Right ventricle myocardium superior (tissue), 1 donor: Measurements from ENCODE around the gene C12orf60. TPM values are rescaled to one million over a fixed set of nuclear protein-coding genes. Genes with fewer than 3 reads are reported as not detected.

Experiments
- ATAC-seq: fragments of 200-7000 bp; cut with Tn5 transposase; one replicate; pipeline ENCODE4 v1.9.1; 2020; ENCODE audit warnings: mild to moderate bottlenecking; ENCODE audit not compliant: poor library complexity
- DNase-seq: peaks from one replicate; pipeline ENCODE4 v3.0.0-alpha.2; 2020
- intact Hi-C: fragments of 100-400 bp; cut with DNase I; formaldehyde crosslinking; loops from one replicate; pipeline ENCODE4 v1.11.2; 2022
- total RNA-seq: library from RNA; stranded (reverse); fragmentation: NEBNext Ultra II Directional; extraction: Animal tissue kit (Norgen Biotek cat#: 25700); gene quantifications from one replicate; pipeline ENCODE4 v1.2.1, GENCODE V29; 2021
- donor health status: DM: no; HTN: yes; CAD: no; lungs with severe emphysema.

The C12orf60 gene
- total RNA-seq, 1 donor from 2014 or later: 1.6 TPM

DNA sequence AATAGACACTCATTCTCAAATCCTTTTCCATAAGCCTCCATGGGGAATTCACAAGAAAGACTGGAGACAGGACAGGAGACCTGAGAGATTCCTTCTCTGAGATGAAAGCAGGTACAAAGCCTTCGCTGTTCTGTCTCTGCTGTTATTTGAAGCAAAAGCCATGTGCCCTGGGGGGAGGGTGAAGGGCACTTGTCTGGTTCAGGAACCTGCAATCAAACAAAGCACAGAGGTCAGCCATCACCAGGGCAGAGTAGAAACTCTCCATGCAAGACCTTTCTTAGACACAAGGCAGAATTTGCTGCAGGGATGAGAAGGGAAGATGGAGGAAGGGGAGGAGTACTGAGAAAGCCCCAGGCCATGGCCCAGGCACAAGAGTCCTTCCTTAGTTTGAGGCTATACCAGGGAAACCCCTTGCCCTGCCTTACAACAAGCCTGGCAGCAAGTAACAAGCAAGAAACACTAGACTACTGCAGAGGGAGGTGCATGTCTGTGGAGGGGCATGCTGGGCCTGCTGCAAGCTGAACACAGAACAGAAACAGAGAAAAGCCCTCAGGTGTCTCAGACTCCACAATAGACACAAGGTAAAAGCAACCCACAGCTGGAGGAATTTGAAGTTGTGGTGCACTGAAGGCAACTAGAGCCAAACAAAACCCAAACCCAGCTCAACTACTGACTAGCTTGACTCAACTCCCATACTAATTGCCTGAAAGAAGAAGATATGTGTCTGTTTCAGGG lies 47.6 kb downstream of the C12orf60 start:
- ATAC-seq (no peak), DNase-seq (no peak)
- intact Hi-C loops: loop anchor here (5.0 kb wide), 1 partner anchor 36 kb away; the partner anchor contains the start of gene MGP

GRCh38 chr12:14852880-14853279 lies 49.4 kb downstream of the C12orf60 start:
- no peak for ATAC-seq
- no peak for DNase-seq
- intact Hi-C loops: loop anchor here (5.0 kb wide), 1 partner anchor 34 kb away; the partner anchor contains the start of gene MGP

DNA sequence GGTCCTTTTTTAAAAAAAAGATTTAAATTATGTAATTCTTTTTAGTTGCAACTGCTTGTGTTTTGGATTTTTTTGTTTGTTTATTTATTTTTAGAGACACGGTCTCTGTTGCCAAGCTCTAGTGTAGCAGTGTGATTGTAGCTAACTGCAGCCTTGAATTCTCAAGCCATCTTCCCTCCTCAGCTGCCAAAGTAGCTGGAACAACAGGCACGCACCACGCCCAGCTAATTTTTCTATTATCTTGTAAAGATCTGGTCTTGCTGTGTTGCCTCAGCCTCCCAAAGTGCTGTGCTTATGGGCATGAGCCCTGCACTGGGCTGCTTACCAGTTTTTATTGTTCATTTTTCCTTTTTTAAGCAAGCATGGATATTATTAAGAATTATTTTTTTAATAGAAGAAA lies 50.5 kb downstream of the C12orf60 start:
- peak; percentile 45 for DNase-seq
- peak; percentile 65 for ATAC-seq
- intact Hi-C loops: loop anchor here (5.0 kb wide), 1 partner anchor 33 kb away; the partner anchor contains the start of gene MGP

GRCh38 chr12:14854586-14855183 lies 51.2 kb downstream of the C12orf60 start:
- DNase-seq: no peak
- ATAC-seq: peak; percentile 55
- intact Hi-C loops: loop anchor here (5.0 kb wide), 1 partner anchor 33 kb away; the partner anchor contains the start of gene MGP

GRCh38 chr12:14858513-14858912 lies 55.0 kb downstream of the C12orf60 start:
- DNase-seq: no peak
- ATAC-seq: no peak
- intact Hi-C loops: no loop called here

DNA sequence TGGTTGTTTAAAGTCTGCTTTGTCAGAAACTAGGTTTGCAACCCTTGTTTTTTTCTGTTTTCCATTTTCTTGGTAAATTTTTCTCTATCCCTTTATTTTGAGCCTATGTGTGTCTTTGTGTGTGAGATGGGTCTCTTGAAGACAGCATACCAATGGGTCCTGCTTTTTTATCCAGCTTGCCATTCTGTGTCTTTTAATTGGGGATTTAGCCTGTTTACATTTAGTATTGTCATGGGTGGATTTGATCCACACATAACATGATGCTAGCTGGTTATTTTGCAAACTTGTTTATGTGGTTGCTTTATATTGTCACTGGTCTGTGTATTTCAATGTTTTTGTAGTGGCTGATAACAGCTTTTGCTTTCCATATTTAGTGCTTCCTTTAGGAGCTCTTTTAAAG lies 57.0 kb downstream of the C12orf60 start:
- ATAC-seq: no peak
- intact Hi-C loops: no loop called here
- no peak for DNase-seq

- ATAC-seq (no peak), DNase-seq (no peak)
- intact Hi-C loops: no loop called here
These were observed 65.5 kb downstream of the C12orf60 start for GRCh38 chr12:14868916-14869506.

- DNase-seq: no peak
- intact Hi-C loops: no loop called here
- ATAC-seq: no peak
These were observed 67.8 kb downstream of the C12orf60 start for GRCh38 chr12:14871247-14871646.

DNA sequence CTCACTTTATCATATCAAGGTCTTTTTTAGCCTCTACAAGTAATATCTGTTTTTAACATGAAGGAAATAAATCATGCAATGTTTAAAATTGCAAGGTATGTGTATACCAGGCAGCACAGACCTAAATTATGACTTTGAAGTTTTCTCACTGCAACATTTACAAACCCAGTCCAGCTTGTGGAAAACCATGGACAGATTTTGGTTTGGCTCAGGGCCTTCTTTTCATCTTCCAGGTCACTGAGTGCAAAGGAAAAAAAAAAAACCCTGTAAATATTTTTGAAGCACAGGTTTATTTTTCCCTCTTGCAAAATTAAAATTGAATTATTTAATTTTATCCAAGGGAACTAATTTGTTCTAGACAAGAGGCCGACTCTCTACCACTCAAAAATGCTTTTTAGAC lies 68.4 kb downstream of the C12orf60 start:
- intact Hi-C loops: no loop called here
- ATAC-seq (no peak), DNase-seq (no peak)

DNA sequence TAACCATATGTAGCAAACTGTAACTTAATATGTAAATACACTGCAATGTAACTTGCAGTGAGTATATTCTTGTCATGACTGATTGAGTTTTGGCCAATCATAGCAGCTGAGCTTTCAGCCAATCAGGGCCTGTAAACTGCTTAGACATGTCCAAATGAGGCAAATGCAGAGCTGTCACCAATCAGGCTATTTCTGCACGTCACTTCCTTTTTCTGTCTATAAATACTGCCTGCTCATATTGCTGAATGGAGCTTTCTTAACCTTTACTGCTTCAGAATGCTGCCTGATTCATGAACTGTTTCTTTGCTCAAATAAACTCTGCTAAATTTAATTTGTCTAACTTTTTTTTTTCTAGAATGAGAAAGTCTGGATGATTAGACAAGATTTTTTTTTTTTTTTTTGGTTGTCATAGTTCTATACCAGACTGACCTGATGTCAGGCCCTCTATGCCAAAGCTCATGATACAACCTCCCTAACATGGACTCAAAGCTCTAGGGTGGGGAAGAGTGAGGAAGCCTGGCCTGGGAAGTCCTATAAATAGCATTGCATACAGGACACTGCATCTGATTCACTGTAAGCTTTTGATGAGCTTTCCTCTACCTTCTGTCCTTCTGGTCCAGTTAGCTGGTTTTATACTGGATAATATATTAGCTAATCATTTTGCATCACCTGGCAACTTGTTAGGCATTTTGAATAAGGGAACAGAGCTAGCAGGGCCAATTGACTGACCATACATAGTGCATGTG lies 70.1 kb downstream of the C12orf60 start:
- intact Hi-C loops: no loop called here

More for the DNA sequence above, 70.1 kb downstream of the C12orf60 start:
- DNase-seq (no peak), ATAC-seq (no peak)

Other genes starting within 250 kb of the C12orf60 start
- 23.8 TPM for gene PLBD1, start 235.8 kb upstream of the C12orf60 start, total RNA-seq
- gene GUCY2C, start 107.1 kb upstream of the C12orf60 start, total RNA-seq: not detected
- gene WBP11, start 192 bp upstream of the C12orf60 start, total RNA-seq: 45.7 TPM
- not detected for gene SMCO3, start 10.5 kb downstream of the C12orf60 start, total RNA-seq
- gene ART4, start 39.9 kb downstream of the C12orf60 start, total RNA-seq: 2.8 TPM
- gene MGP, start 82.2 kb downstream of the C12orf60 start, total RNA-seq: 231 TPM
- gene ERP27, start 134.9 kb downstream of the C12orf60 start, total RNA-seq: 0.24 TPM
- 49.9 TPM for gene ARHGDIB, start 157.9 kb downstream of the C12orf60 start, total RNA-seq
- gene PDE6H, start 169.4 kb downstream of the C12orf60 start, total RNA-seq: not detected